GM18508 (cell line): ENCODE measurements around the gene ANKS1A.

ENCODE experiments used
- ATAC-seq: cut with Tn5 transposase; IDR thresholded peaks from one replicate; pipeline ENCODE4 v1.9.1; 2021; ENCODE audit warnings: moderate number of reproducible peaks; ENCODE audit not compliant: insufficient read depth, unreplicated experiment

Gene ANKS1A

DNA sequence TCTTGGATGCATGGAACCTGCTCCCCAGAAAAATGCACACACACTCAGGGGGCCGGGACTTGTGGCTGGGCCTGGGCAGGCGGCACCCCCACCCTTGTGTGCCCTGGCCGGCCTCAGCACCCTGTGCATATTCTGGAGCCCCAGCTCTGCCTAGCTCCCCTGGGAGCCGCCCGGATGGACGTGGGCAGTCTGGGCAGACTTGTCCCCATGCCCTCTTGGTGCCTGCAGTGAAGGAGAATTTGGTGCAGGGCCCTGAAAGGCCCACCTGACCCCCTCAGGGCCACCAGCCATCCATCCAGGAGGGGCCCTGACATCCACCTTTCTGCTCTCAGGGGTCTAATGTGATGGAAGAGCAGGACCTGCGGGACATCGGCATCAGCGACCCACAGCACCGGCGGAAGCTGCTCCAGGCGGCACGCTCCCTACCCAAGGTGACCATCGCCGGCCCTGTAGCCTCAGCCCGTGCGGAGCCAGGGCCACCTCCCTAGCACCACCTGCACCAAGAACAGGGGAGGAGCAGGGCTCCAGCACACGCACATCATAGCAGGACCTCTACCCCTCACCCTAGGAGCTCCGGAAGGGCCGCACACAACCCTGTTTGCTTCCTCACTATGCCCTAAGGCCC is 189.3 kb downstream of the ANKS1A start:
- no peak for ATAC-seq

GRCh38 chr6:35078896-35079295 is 189.8 kb downstream of the ANKS1A start:
- ATAC-seq: no peak

GRCh38 chr6:35079311-35080000 is 190.4 kb downstream of the ANKS1A start:
- ATAC-seq: no peak

- ATAC-seq: no peak
Measured at GRCh38 chr6:35080016-35080680, 191.1 kb downstream of the ANKS1A start.

DNA sequence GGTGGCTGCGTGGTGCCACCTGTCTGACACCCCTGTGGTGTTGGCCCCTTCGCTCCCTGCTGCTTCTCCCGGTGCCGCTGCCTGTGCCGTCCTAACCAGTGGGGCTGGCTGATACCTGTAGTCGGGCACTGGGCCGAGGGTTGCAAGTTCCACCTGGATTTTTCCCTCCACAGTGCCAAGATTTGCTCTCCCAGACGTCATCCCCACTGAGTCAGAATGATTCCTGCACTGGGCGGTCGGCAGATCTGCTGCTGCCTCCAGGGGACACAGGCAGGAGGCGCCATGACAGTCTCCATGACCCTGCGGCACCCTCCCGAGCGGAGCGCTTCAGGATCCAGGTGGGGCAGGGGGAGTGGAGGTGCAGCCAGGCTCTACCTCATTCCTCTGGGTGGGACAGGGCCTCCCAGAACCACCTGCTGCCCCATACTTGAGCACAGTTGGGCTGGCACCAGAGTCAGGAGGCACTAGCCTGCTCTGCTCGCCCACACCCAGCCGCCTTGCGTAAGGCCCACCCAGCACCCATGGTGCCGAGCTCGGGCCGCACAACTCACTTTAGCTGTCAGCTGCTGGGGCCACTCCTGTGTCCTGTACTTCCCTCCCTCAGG is 191.9 kb downstream of the ANKS1A start:
- ATAC-seq: no peak

GRCh38 chr6:35081426-35081851 is 192.4 kb downstream of the ANKS1A start:
- ATAC-seq: no peak

- no peak for ATAC-seq
Measured at GRCh38 chr6:35082046-35082732, 193.1 kb downstream of the ANKS1A start.

GRCh38 chr6:35082733-35083403 is 193.8 kb downstream of the ANKS1A start:
- ATAC-seq: no peak

GRCh38 chr6:35083507-35083906 is 194.5 kb downstream of the ANKS1A start:
- ATAC-seq: no peak

GRCh38 chr6:35084041-35084491 is 195.0 kb downstream of the ANKS1A start:
- no peak for ATAC-seq

- no peak for ATAC-seq
Measured at GRCh38 chr6:35084511-35085203, 195.6 kb downstream of the ANKS1A start.

GRCh38 chr6:35085359-35086281 is 196.6 kb downstream of the ANKS1A start:
- no peak for ATAC-seq

GRCh38 chr6:35086282-35086632 is 197.2 kb downstream of the ANKS1A start:
- no peak for ATAC-seq

GRCh38 chr6:35086636-35087360 is 197.7 kb downstream of the ANKS1A start:
- no peak for ATAC-seq

DNA sequence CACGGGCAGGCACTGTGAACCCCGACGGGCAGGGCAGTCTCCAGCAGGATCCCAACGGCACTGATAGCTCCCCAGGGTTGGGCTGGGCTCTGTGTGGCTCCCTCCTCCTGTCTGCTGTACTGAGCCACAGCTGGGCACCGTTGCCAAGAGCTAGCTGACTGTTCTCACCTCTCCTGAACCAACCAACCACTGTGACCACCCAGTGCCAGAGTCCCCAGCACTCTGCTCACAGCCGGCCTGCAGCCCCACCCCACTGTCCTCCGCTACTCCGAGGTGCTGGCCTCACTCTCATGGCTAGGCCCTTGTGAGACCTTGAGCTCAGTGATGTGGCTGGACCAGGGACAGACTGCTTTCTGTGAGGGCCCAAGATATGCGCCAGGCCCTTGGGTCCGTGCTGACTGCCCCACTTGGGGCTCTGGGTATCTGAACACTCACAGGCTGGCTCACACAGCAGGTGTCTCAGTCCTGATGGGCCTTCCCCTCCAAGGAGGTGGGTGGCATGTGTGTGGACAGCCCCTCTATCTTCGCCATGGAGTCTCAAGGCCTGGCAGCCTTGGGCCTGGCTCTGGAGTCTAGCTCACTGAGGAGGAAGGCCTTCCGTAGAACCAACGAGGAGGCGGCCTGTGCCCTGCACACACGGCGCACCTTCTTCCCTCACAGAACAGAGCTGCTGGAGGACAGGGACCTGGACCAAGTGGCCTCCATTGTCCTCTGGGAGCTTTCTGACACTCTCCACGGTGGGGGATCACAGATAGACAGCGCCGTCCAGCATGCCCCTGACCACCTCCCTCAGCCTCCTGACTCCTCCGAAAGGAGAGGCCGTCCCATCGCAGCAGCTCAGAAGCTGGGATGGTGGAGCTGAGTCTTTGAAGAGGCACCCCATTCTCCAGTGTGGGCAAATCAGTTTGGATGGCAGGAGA is 198.6 kb downstream of the ANKS1A start:
- ATAC-seq: no peak

DNA sequence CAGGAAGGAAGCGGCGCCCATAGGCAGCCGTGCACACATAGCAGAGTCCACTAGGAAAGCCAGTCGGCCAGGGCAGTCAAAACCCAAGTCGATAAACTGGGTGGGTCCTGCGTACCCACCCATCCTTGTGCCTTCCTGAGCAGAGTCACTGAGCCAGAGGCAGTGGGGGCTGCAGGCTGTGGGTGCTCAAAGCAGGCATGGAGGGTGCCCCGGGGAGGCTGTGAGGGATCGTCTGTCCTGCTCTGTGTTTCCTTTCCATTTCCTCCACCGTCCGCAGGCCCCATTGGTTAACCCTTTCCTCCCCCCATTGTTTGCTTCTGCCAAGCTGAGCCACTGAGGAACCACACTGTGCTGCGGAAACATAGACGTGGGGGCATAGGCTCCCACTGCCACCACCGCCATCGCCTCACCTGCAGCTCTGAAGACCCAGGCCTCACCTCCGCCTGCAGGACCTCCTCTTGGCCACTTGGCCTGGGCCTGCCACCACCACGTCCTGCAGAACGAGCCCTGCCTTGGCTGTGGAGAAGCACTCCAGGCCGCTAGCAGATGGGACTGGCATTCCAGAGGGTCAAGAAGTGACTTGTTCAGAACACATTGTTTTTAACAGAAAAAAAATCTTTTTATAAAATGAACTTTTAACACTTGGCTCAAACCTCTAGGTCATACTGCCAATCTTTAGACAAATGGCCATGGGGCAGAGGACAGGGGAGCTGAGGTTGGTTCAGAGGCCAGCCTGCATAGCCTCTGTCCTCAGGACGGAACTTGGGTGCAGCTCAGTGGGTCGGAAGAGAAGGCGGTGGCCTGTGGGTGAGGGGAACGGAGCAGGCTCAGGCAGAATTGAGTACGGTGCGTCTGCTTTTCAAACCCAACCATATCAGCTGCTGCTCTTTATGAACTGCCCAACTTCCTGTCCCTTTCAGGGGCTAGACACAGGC is 199.5 kb downstream of the ANKS1A start:
- no peak for ATAC-seq
